Stomach (tissue), 9 donors: ENCODE measurements around the gene TMOD3. TPM values are rescaled to one million over a fixed set of nuclear protein-coding genes. Genes with fewer than 3 reads are reported as not detected.

Experiments
- DNase-seq, 2 donors: peaks; one replicate each; pipeline versions ENCODE4 v3.0.0 to v3.0.0-alpha.2; 2013 to 2019
- H3K27ac ChIP-seq, 5 donors: fragments of 200-600 bp in 4 of 5; sonication (generic) in 4 of 5; one replicate each; pipeline ENCODE4 v1.5.1; 2013 to 2019; ENCODE audit warnings: mild to moderate bottlenecking in 1 of 5, moderate library complexity in 1 of 5
- H3K27me3 ChIP-seq, 3 donors: fragments of 200-600 bp; sonication (generic); one replicate each; pipeline ENCODE4 v1.5.1; 2017 to 2019; ENCODE audit warnings: mixed run types in 1 of 3
- H3K36me3 ChIP-seq, 4 donors: fragments of 200-600 bp; sonication (generic); 1 replicate in 3 of 4; 2 replicates in 1 of 4; pipeline ENCODE4 v1.5.1; 2016 to 2019
- H3K4me1 ChIP-seq, 4 donors: fragments of 200-600 bp; sonication (generic); one replicate each; pipeline ENCODE4 v1.5.1; 2016 to 2019
- H3K4me3 ChIP-seq, 4 donors: fragments of 200-600 bp; sonication (generic) in 3 of 4; one replicate each; pipeline ENCODE4 v1.5.1; 2016 to 2019; ENCODE audit warnings: mild to moderate bottlenecking in 1 of 4
- H3K9me3 ChIP-seq, 4 donors: fragments of 200-600 bp; sonication (generic); one replicate each; pipeline ENCODE4 v1.5.1; 2016 to 2019
- CTCF ChIP-seq, 7 experiments: fragments of 450-650 bp in 4 of 7; fragments of 200-600 bp in 3 of 7; sonication (generic) in 3 of 7; IDR thresholded peaks; one replicate each; pipeline ENCODE4 v1.5.1; 2016 to 2019; ENCODE audit warnings: antibody characterized with exemption in 7 of 7, control low read depth in 2 of 7, mild to moderate bottlenecking in 1 of 7
- EP300 ChIP-seq: sonication (generic); formaldehyde crosslinking; IDR thresholded peaks from one replicate; pipeline ENCODE4 v1.6.1; 2017; ENCODE audit warnings: antibody characterized with exemption
- POLR2A ChIP-seq, 4 donors: fragments of 450-650 bp; IDR thresholded peaks; one replicate each; pipeline ENCODE4 v1.6.1; 2016; ENCODE audit warnings: antibody characterized with exemption in 4 of 4, control low read depth in 2 of 4, mild to moderate bottlenecking in 1 of 4, moderate library complexity in 1 of 4
- POLR2AphosphoS5 ChIP-seq, 3 donors: sonication (generic); formaldehyde crosslinking; IDR thresholded peaks; one replicate each; pipeline ENCODE4 v1.6.1; 2016; ENCODE audit warnings: antibody characterized with exemption in 3 of 3
- WGBS, 5 donors: extraction: QIAGEN DNeasy Blood & Tissue Kit in 3 of 5; methylation state at CpG; one replicate each; pipeline versions ENCODE4 v1.1.5 to v1.1.7; 2013 to 2018; 5-methylcytosine and 5-hydroxymethylcytosine counted together
- intact Hi-C: fragments of 100-400 bp; cut with DNase I; formaldehyde crosslinking; loops from one replicate; pipeline ENCODE4 v1.15.1; 2023; ENCODE audit warnings: low total_unique reads
- polyA plus RNA-seq, 3 donors: library from polyadenylated mRNA; stranded (reverse); fragments of 200-250 nt; gene quantifications; one replicate each; pipeline ENCODE4 v1.2.3, GENCODE V29; 2013
- total RNA-seq, 5 donors: library from RNA; depleted of rRNA; stranded (reverse); fragments of >200 nt; gene quantifications; one replicate each; pipeline versions ENCODE4 v1.1.0 to v1.2.3, GENCODE V29; 2014 to 2016
- donor health status: healthy with polysubstance abuse.
- donor health status: Bipolar disorder and iron deficiency.
- donor health status: healthy.

The TMOD3 gene
- total and polyA plus RNA-seq, 8 donors, result 10.1 to 64.3 (median 15.2) TPM

- no peak overlapping the region for H3K27ac ChIP-seq
- H3K9me3 ChIP-seq, result no peaks in the 10 kb centered on the region
- peaks cover 0 to 46% (median 32%) of the 10 kb centered on the region in 4 donors for H3K36me3 ChIP-seq
- WGBS, 5 donors, result 84 to 92% (median 90%) methylated on average over 5 of the region's 5 CpGs
- TF ChIP-seq CTCF (IDR thresholded peaks at IDR 0.05) (no peak), EP300 (no peak), POLR2AphosphoS5 (IDR thresholded peaks at IDR 0.05) (no peak)
- DNase-seq, result no peak
- no peak overlapping the region for H3K4me3 ChIP-seq
- H3K4me1 ChIP-seq, result peaks cover 0 to 6% (median 0%) of the 10 kb centered on the region in 4 donors
- H3K27me3 ChIP-seq, result no peaks in the 10 kb centered on the region
- intact Hi-C loops, result no loop called here
Measured at GRCh38 chr15:51802593-51802992, 26.9 kb upstream of the TMOD3 start.

GRCh38 chr15:51803965-51804364 lies 25.5 kb upstream of the TMOD3 start:
- Histone ChIP-seq H3K4me1 (no peaks in the 10 kb centered on the region), H3K27me3 (no peaks in the 10 kb centered on the region), H3K27ac (no peak overlapping the region), H3K36me3 (peaks cover 0 to 39% (median 28%) of the 10 kb centered on the region in 4 donors), H3K4me3 (no peak overlapping the region), H3K9me3 (no peaks in the 10 kb centered on the region)
- no peak for TF ChIP-seq POLR2AphosphoS5 (IDR thresholded peaks at IDR 0.05)
- TF ChIP-seq POLR2A (IDR thresholded peaks at IDR 0.05), result no peak
- no peak for TF ChIP-seq CTCF (IDR thresholded peaks at IDR 0.05)
- TF ChIP-seq EP300, result no peak
- DNase-seq, result no peak
- WGBS, 5 donors, result 73 to 79% (median 78%) methylated on average over 2 of the region's 2 CpGs
- intact Hi-C loops, result no loop called here

GRCh38 chr15:51806123-51806522 lies 23.3 kb upstream of the TMOD3 start:
- H3K27me3 ChIP-seq, result no peaks in the 10 kb centered on the region
- H3K27ac ChIP-seq, result no peak overlapping the region
- no peaks in the 10 kb centered on the region for H3K9me3 ChIP-seq
- H3K36me3 ChIP-seq, result peaks cover 0 to 29% (median 25%) of the 10 kb centered on the region in 4 donors
- TF ChIP-seq POLR2AphosphoS5 (IDR thresholded peaks at IDR 0.05) (no peak), POLR2A (IDR thresholded peaks at IDR 0.05) (no peak), CTCF (IDR thresholded peaks at IDR 0.05) (no peak), EP300 (no peak)
- no peak overlapping the region for H3K4me3 ChIP-seq
- WGBS, 5 donors, result 80 to 96% (median 86%) methylated on average over 2 of the region's 2 CpGs
- intact Hi-C loops, result no loop called here
- no peak for DNase-seq
- H3K4me1 ChIP-seq, result no peaks in the 10 kb centered on the region

GRCh38 chr15:51809457-51809856 lies 20.0 kb upstream of the TMOD3 start:
- no peak overlapping the region for H3K4me3 ChIP-seq
- 28 to 43% (median 39%) methylated on average over 1 of the region's 1 CpG for WGBS, 5 donors
- no peak overlapping the region for H3K27ac ChIP-seq
- TF ChIP-seq POLR2AphosphoS5 (IDR thresholded peaks at IDR 0.05) (no peak), EP300 (no peak), CTCF (IDR thresholded peaks at IDR 0.05) (no peak), POLR2A (IDR thresholded peaks at IDR 0.05) (no peak)
- H3K4me1 ChIP-seq, result no peaks in the 10 kb centered on the region
- intact Hi-C loops, result no loop called here
- no peak for DNase-seq
- no peaks in the 10 kb centered on the region for H3K27me3 ChIP-seq
- peaks cover 0 to 29% (median 25%) of the 10 kb centered on the region in 4 donors for H3K36me3 ChIP-seq
- no peaks in the 10 kb centered on the region for H3K9me3 ChIP-seq
